OCI-LY7 (cell line): Measurements from ENCODE around the gene AIFM3. TPM values are rescaled to one million over a fixed set of nuclear protein-coding genes. Genes with fewer than 3 reads are reported as not detected.

ENCODE experiments used
- BruUV-seq: library from RNA; stranded (reverse); fragments of 400-500 nt; replicated peaks from 2 replicates; lab custom pipeline; 2021; lab: Mats Ljungman, UMichigan
- CTCF ChIA-PET: fragments of 300-600 bp; sonication (Branson Sonifier 250); formaldehyde crosslinking; loops from one replicate; lab custom pipeline; 2022; ENCODE audit warnings: antibody characterized with exemption; ENCODE audit not compliant: unreplicated experiment; lab: Charles Lee
- POLR2A ChIA-PET: fragments of 300-600 bp; sonication (Branson Sonifier 250); formaldehyde crosslinking; loops from one replicate; lab custom pipeline; 2022; ENCODE audit warnings: antibody characterized with exemption; lab: Charles Lee
- DNase-seq: peaks from one replicate; pipeline ENCODE4 v3.0.0-alpha.2; 2015; ENCODE audit warnings: low spot score
- H2AFZ ChIP-seq: fragments of 200-600 bp; sonication (generic), shearing (Covaris generic); 2 replicates; pipeline ENCODE4 v1.6.1; 2014; ENCODE audit warnings: mild to moderate bottlenecking, antibody characterized with exemption, low read length, moderate library complexity
- H3K27ac ChIP-seq: fragments of 200-600 bp; sonication (generic); 2 replicates; pipeline ENCODE4 v1.5.1; 2014; ENCODE audit warnings: mixed run types, low read depth, mild to moderate bottlenecking, moderate library complexity, low read length, inconsistent platforms; ENCODE audit not compliant: poor library complexity, severe bottlenecking
- H3K36me3 ChIP-seq: fragments of 200-600 bp; sonication (generic); 2 replicates; pipeline ENCODE4 v1.6.1; 2014; ENCODE audit warnings: mild to moderate bottlenecking, antibody characterized with exemption, low read length, moderate library complexity, mixed read lengths; ENCODE audit not compliant: insufficient read depth
- H3K4me1 ChIP-seq: fragments of 200-600 bp; sonication (generic); 2 replicates; pipeline ENCODE4 v1.5.1; 2014; ENCODE audit warnings: mild to moderate bottlenecking, low read length; ENCODE audit not compliant: insufficient read depth, poor library complexity, severe bottlenecking
- H3K4me2 ChIP-seq: fragments of 200-600 bp; sonication (generic); 2 replicates; pipeline ENCODE4 v1.6.1; 2014; ENCODE audit warnings: mild to moderate bottlenecking, low read length
- H3K4me3 ChIP-seq: fragments of 200-600 bp; sonication (generic); 2 replicates; pipeline ENCODE4 v1.5.1; 2014; ENCODE audit warnings: mild to moderate bottlenecking, low read depth, low read length; ENCODE audit not compliant: poor library complexity, severe bottlenecking
- H3K79me2 ChIP-seq: fragments of 200-600 bp; sonication (generic); 2 replicates; pipeline ENCODE4 v1.6.1; 2016; ENCODE audit warnings: low read depth, mild to moderate bottlenecking, low read length, moderate library complexity, mixed read lengths; ENCODE audit not compliant: insufficient read depth
- H3K9me2 ChIP-seq: fragments of 200-600 bp; sonication (generic); 2 replicates; pipeline ENCODE4 v1.6.1; 2016; ENCODE audit warnings: mild to moderate bottlenecking, low read length, mixed read lengths; ENCODE audit not compliant: insufficient read depth
- H3K9me3 ChIP-seq: fragments of 200-600 bp; sonication (generic); 2 replicates; pipeline ENCODE4 v1.6.1; 2014; ENCODE audit warnings: mild to moderate bottlenecking, mixed run types, low read length, mixed read lengths
- H4K20me1 ChIP-seq: fragments of 200-600 bp; sonication (generic); 2 replicates; pipeline ENCODE4 v1.6.1; 2014; ENCODE audit warnings: mild to moderate bottlenecking, antibody characterized with exemption, low read length, moderate library complexity, mixed read lengths; ENCODE audit not compliant: insufficient read depth
- EZH2phosphoT487 ChIP-seq: fragments of 200-600 bp; sonication (generic); IDR thresholded peaks from 2 replicates; pipeline ENCODE4 v1.6.1; 2018; ENCODE audit warnings: low read depth, borderline replicate concordance, mild to moderate bottlenecking, mixed run types, antibody characterized with exemption, low read length, moderate library complexity, mixed read lengths
- intact Hi-C: fragments of 100-400 bp; cut with micrococcal nuclease; formaldehyde crosslinking; loops from one replicate; pipeline ENCODE4 v1.10.0; 2022; ENCODE audit not compliant: unreplicated experiment
- total RNA-seq, 2 experiments: library from RNA; depleted of rRNA in 1 of 2; stranded (reverse); fragments of >200 nt in 1 of 2; shearing (Covaris generic) in 1 of 2; gene quantifications; 2 replicates each; pipeline ENCODE4 v1.2.3, GENCODE V29; 2014 to 2022
- TF ChIP-seq, protein P1 (sequence below): fragments of 200-600 bp; sonication (generic); conservative IDR thresholded peaks from 2 replicates; pipeline ENCODE4 v1.5.1; 2014; ENCODE audit warnings: mild to moderate bottlenecking, antibody characterized with exemption, low read length, moderate library complexity, mixed read lengths

AIFM3 gene
- total RNA-seq, 2 experiments from 2014 or later = 0.47 TPM; not detected in 1

DNA sequence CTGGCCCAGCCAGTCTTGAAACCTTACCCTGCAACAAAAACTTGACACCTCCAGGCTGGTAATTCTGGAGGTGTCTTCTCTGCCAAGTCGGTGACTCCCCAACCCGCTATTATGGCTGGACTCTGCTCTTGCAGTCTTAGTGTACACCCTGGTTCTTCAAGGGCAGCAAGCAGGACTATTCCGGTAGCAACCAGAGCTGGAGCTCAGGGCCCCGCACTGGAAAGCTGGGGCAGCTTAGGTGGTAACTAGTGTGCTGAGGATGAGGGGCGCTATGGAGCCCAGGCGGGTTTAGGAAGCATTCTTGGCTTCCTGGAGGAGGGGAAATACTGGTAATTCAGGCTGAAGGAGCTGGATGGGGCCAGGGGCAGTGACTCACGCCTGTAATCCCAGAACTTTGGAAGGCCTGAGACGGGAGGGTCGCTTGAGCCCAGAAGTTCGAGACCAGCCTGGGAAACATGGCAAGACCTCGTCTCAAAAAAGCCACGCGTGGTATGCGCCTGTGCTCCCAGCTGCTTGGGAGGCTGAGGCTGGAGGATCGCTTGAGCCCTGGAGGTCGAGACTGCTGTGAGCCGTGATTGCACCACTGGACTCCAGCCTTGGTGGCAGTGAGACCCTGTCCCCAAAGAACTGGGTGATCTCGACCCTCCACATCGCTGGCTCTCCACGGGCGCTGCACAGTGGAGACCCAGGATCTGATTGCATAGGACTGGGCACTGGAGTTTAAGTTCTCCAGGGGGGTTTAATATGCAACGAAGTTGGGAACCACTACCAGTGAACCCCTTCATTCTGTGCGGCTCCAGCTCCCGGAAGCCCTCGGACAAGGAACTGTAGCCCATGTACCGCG, 10.6 kb upstream of the AIFM3 start:
- no peak for DNase-seq
- BruUV-seq = no TSS peak
- Histone ChIP-seq H3K4me3 (no peak overlapping the region), H3K4me2 (no peak overlapping the region), H3K9me2 (no peaks in the 10 kb centered on the region), H3K4me1 (no peaks in the 10 kb centered on the region), H3K27ac (no peak overlapping the region), H3K9me3 (no peaks in the 10 kb centered on the region), H4K20me1 (no peaks in the 10 kb centered on the region), H3K79me2 (no peaks in the 10 kb centered on the region), H3K36me3 (peaks cover 31% of the 10 kb centered on the region), H2AFZ (no peak overlapping the region)
- TF ChIP-seq, protein P1, sequence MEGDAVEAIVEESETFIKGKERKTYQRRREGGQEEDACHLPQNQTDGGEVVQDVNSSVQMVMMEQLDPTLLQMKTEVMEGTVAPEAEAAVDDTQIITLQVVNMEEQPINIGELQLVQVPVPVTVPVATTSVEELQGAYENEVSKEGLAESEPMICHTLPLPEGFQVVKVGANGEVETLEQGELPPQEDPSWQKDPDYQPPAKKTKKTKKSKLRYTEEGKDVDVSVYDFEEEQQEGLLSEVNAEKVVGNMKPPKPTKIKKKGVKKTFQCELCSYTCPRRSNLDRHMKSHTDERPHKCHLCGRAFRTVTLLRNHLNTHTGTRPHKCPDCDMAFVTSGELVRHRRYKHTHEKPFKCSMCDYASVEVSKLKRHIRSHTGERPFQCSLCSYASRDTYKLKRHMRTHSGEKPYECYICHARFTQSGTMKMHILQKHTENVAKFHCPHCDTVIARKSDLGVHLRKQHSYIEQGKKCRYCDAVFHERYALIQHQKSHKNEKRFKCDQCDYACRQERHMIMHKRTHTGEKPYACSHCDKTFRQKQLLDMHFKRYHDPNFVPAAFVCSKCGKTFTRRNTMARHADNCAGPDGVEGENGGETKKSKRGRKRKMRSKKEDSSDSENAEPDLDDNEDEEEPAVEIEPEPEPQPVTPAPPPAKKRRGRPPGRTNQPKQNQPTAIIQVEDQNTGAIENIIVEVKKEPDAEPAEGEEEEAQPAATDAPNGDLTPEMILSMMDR = no peak
- TF ChIP-seq EZH2phosphoT487 = no peak
- intact Hi-C loops = no loop called here
- POLR2A ChIA-PET = no interaction called here
- CTCF ChIA-PET = no interaction called here

DNA sequence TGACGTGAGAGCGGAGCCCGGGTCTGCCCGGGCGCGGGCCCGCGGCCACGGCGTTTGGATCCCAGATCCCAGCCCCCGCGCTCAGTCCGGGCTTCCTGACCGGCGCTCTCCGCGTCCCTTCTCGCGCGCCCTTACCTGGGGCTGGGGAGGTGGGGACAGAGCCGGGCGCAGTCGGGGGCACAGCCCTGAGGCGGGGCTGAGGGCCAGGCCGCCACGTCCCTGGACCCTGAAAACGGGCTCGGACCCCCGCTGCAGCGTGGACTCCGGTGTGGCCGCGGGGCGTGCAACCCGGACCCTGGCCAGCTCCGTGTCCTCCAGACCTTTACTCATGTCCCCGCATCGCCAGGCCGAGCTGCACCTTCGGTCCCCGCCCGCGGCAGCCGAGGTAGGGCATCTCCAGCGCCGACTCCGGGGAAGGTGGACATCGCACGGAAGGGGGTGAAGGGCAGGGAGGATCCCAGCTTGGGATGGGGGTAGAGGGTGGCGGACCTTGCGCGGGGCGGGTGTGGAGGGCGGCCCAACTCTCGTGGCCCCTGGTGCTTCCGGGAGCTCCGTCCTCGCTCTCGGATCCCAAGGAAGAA, 9.9 kb upstream of the AIFM3 start:
- POLR2A ChIA-PET = no interaction called here
- CTCF ChIA-PET = interaction anchor here (0.6 kb wide), 1 partner anchor 61 kb away, joined by 6 read pairs; no protein-coding TSS in a partner anchor
- no peak for DNase-seq
- Histone ChIP-seq H3K4me2 (no peak overlapping the region), H3K36me3 (peaks cover 23% of the 10 kb centered on the region), H4K20me1 (no peaks in the 10 kb centered on the region), H3K9me3 (no peaks in the 10 kb centered on the region), H3K79me2 (no peaks in the 10 kb centered on the region), H3K4me1 (no peaks in the 10 kb centered on the region), H3K27ac (no peak overlapping the region), H3K9me2 (no peaks in the 10 kb centered on the region), H2AFZ (no peak overlapping the region), H3K4me3 (no peak overlapping the region)
- intact Hi-C loops = no loop called here
- TF ChIP-seq, protein P1 = no peak
- TF ChIP-seq EZH2phosphoT487 = no peak
- BruUV-seq = no TSS peak
